Stimulated activated naive CD8-positive, alpha-beta T cell treated with anti-CD3 and anti-CD28 coated beads, Interleukin-15, amount 100 ng/mL, for 72 hours (primary cell): ENCODE measurements around the gene ZNF74.

Experiments
- ATAC-seq: fragments of 150-1000 bp; cut with Tn5 transposase; 2 replicates; pipeline ENCODE4 v1.10.0; 2021; ENCODE audit warnings: mild to moderate bottlenecking, moderate library complexity
- DNase-seq, 2 donors: peaks; one replicate each; pipeline ENCODE4 v3.0.0; 2021 to 2022
- H3K27ac Mint-ChIP-seq, 2 donors: one replicate each; pipeline ENCODE4 v1.8.0; 2022; ENCODE audit warnings: mild to moderate bottlenecking in 2 of 2, mixed read lengths in 2 of 2, moderate library complexity in 2 of 2
- H3K27me3 Mint-ChIP-seq: one replicate; pipeline ENCODE4 v1.8.0; 2022; ENCODE audit warnings: mixed read lengths
- H3K4me1 Mint-ChIP-seq: one replicate; pipeline ENCODE4 v1.8.0; 2022; ENCODE audit warnings: mild to moderate bottlenecking, mixed read lengths
- H3K4me3 Mint-ChIP-seq, 2 donors: one replicate each; pipeline ENCODE4 v1.8.0; 2022; ENCODE audit warnings: mild to moderate bottlenecking in 2 of 2, mixed read lengths in 2 of 2, moderate library complexity in 1 of 2
- H3K9me3 Mint-ChIP-seq, 2 donors: one replicate each; pipeline ENCODE4 v1.8.0; 2022; ENCODE audit warnings: mixed read lengths in 2 of 2

The ZNF74 gene

GRCh38 chr22:20437613-20438426, 43.9 kb downstream of the ZNF74 start, which contains the start of gene SCARF2:
Gene SCARF2, minus strand, starts transcription at chr22:20437825. Its CDS starts 71 bp downstream, at chr22:20437754.
- peak within 1 kb of the TSS in 1 of 2 donors; percentile 48 for H3K27ac Mint-ChIP-seq
- no peaks in the 10 kb centered on the region for H3K9me3 Mint-ChIP-seq
- ATAC-seq, result peak; percentile 34
- peaks cover 9% of the 10 kb centered on the region for H3K4me1 Mint-ChIP-seq
- no peak for DNase-seq
- peak within 1 kb of the TSS; percentile 76 to 82 for H3K4me3 Mint-ChIP-seq
- peaks cover 58% of the 10 kb centered on the region for H3K27me3 Mint-ChIP-seq

- H3K9me3 Mint-ChIP-seq, result no peaks in the 10 kb centered on the region
- H3K4me1 Mint-ChIP-seq, result peaks cover 9% of the 10 kb centered on the region
- peak overlapping the region in 1 of 2 donors; percentile 2 for H3K4me3 Mint-ChIP-seq
- H3K27me3 Mint-ChIP-seq, result peaks cover 53% of the 10 kb centered on the region
- DNase-seq, result no peak
- ATAC-seq, result no peak
- H3K27ac Mint-ChIP-seq, result no peak overlapping the region
Measured at GRCh38 chr22:20438427-20438677, 44.4 kb downstream of the ZNF74 start.

GRCh38 chr22:20438678-20439492, 44.9 kb downstream of the ZNF74 start:
- peaks cover 47% of the 10 kb centered on the region for H3K27me3 Mint-ChIP-seq
- no peak overlapping the region for H3K4me3 Mint-ChIP-seq
- DNase-seq (no peak), ATAC-seq (no peak)
- no peak overlapping the region for H3K27ac Mint-ChIP-seq
- no peaks in the 10 kb centered on the region for H3K9me3 Mint-ChIP-seq
- H3K4me1 Mint-ChIP-seq, result peaks cover 9% of the 10 kb centered on the region

GRCh38 chr22:20439556-20439927, 45.6 kb downstream of the ZNF74 start:
- Mint-ChIP-seq H3K4me3 (no peak overlapping the region), H3K27ac (no peak overlapping the region), H3K27me3 (peaks cover 41% of the 10 kb centered on the region), H3K9me3 (no peaks in the 10 kb centered on the region), H3K4me1 (peaks cover 9% of the 10 kb centered on the region)
- DNase-seq (no peak), ATAC-seq (no peak)

- ATAC-seq, result no peak
- DNase-seq, result no peak
- Mint-ChIP-seq H3K4me3 (no peak overlapping the region), H3K9me3 (no peaks in the 10 kb centered on the region), H3K4me1 (peaks cover 9% of the 10 kb centered on the region), H3K27ac (no peak overlapping the region), H3K27me3 (peaks cover 36% of the 10 kb centered on the region)
Measured at GRCh38 chr22:20439928-20440575, 46.1 kb downstream of the ZNF74 start.

GRCh38 chr22:20440637-20441591, 47.0 kb downstream of the ZNF74 start:
- Mint-ChIP-seq H3K9me3 (no peaks in the 10 kb centered on the region), H3K4me1 (peaks cover 9% of the 10 kb centered on the region), H3K4me3 (no peak overlapping the region), H3K27me3 (peaks cover 27% of the 10 kb centered on the region), H3K27ac (no peak overlapping the region)
- DNase-seq (no peak), ATAC-seq (no peak)

GRCh38 chr22:20441631-20442484, 47.9 kb downstream of the ZNF74 start:
- DNase-seq (no peak), ATAC-seq (no peak)
- Mint-ChIP-seq H3K4me1 (peaks cover 6% of the 10 kb centered on the region), H3K27me3 (peaks cover 17% of the 10 kb centered on the region), H3K27ac (no peak overlapping the region), H3K4me3 (no peak overlapping the region), H3K9me3 (no peaks in the 10 kb centered on the region)

GRCh38 chr22:20442485-20443284, 48.7 kb downstream of the ZNF74 start:
- DNase-seq (no peak), ATAC-seq (no peak)
- H3K4me1 Mint-ChIP-seq, result no peaks in the 10 kb centered on the region
- H3K9me3 Mint-ChIP-seq, result no peaks in the 10 kb centered on the region
- no peak overlapping the region for H3K27ac Mint-ChIP-seq
- H3K4me3 Mint-ChIP-seq, result no peak overlapping the region
- peaks cover 11% of the 10 kb centered on the region for H3K27me3 Mint-ChIP-seq

- no peaks in the 10 kb centered on the region for H3K27me3 Mint-ChIP-seq
- H3K27ac Mint-ChIP-seq, result no peak overlapping the region
- no peaks in the 10 kb centered on the region for H3K9me3 Mint-ChIP-seq
- H3K4me3 Mint-ChIP-seq, result no peak overlapping the region
- H3K4me1 Mint-ChIP-seq, result no peaks in the 10 kb centered on the region
- DNase-seq, result no peak
- no peak for ATAC-seq
Measured at GRCh38 chr22:20444325-20444724, 50.4 kb downstream of the ZNF74 start.

- H3K9me3 Mint-ChIP-seq, result no peaks in the 10 kb centered on the region
- no peak for ATAC-seq
- no peak for DNase-seq
- no peaks in the 10 kb centered on the region for H3K27me3 Mint-ChIP-seq
- H3K27ac Mint-ChIP-seq, result no peak overlapping the region
- no peak overlapping the region for H3K4me3 Mint-ChIP-seq
- H3K4me1 Mint-ChIP-seq, result no peaks in the 10 kb centered on the region
Measured at GRCh38 chr22:20446383-20446970, 52.5 kb downstream of the ZNF74 start.

GRCh38 chr22:20448630-20449029, 54.7 kb downstream of the ZNF74 start:
- Mint-ChIP-seq H3K4me3 (no peak overlapping the region), H3K27me3 (no peaks in the 10 kb centered on the region), H3K4me1 (no peaks in the 10 kb centered on the region), H3K9me3 (no peaks in the 10 kb centered on the region), H3K27ac (peak overlapping the region in 1 of 2 donors; percentile 86)
- no peak for ATAC-seq
- no peak for DNase-seq

GRCh38 chr22:20449819-20450550, 56.0 kb downstream of the ZNF74 start:
- DNase-seq (no peak), ATAC-seq (no peak)
- Mint-ChIP-seq H3K4me3 (no peak overlapping the region), H3K9me3 (no peaks in the 10 kb centered on the region), H3K27me3 (no peaks in the 10 kb centered on the region), H3K27ac (no peak overlapping the region), H3K4me1 (no peaks in the 10 kb centered on the region)

GRCh38 chr22:20450551-20450906, 56.6 kb downstream of the ZNF74 start:
- no peak for ATAC-seq

More at GRCh38 chr22:20450551-20450906, 56.6 kb downstream of the ZNF74 start:
- Mint-ChIP-seq H3K27me3 (no peaks in the 10 kb centered on the region), H3K27ac (no peak overlapping the region), H3K4me3 (no peak overlapping the region), H3K9me3 (no peaks in the 10 kb centered on the region), H3K4me1 (no peaks in the 10 kb centered on the region)
- DNase-seq, result no peak
